A549 (cell line): Measurements from ENCODE around the gene TMPRSS11B.

Experiments
- CTCF ChIP-seq: fragments of >200 bp; sonication (Bioruptor Twin); formaldehyde crosslinking; IDR thresholded peaks from 3 replicates; pipeline ENCODE4 v1.5.1; 2016
- EP300 ChIP-seq, 2 experiments: fragments of >200 bp; sonication (Bioruptor Twin); formaldehyde crosslinking; IDR thresholded peaks; 2 replicates in 1 of 2; 3 replicates in 1 of 2; pipeline ENCODE4 v1.6.1; 2016 to 2017
- NFE2L2 ChIP-seq: fragments of 150-350 bp; conservative IDR thresholded peaks from 2 replicates; pipeline ENCODE4 v1.6.1; 2014; ENCODE audit warnings: low read length
- PHF8 ChIP-seq: fragments of 200-600 bp; sonication (generic); IDR thresholded peaks from 2 replicates; pipeline ENCODE4 v1.6.1; 2016; ENCODE audit warnings: low read depth, mild to moderate bottlenecking, antibody characterized with exemption, moderate library complexity, borderline replicate concordance
- POLR2A ChIP-seq: IDR thresholded peaks from 2 replicates; pipeline ENCODE4 v1.6.1; 2012; ENCODE audit warnings: mild to moderate bottlenecking, low read length

- no peak for TF ChIP-seq CTCF
- no peak for TF ChIP-seq NFE2L2
- no peak for TF ChIP-seq EP300 (IDR thresholded peaks at IDR 0.05)
- TF ChIP-seq PHF8 = no peak
- no peak for TF ChIP-seq POLR2A
Observed at GRCh38 chr4:68176904-68177303, 68.6 kb downstream of the TMPRSS11B start.
